ENCODE measurements around the gene NYAP1. TPM values are rescaled to one million over a fixed set of nuclear protein-coding genes. Genes with fewer than 3 reads are reported as not detected.

Gene NYAP1
- total RNA-seq, 1 donor: under 0.01 TPM

GRCh38 chr7:100481466-100481865 is 2.3 kb upstream of the NYAP1 start:
- Histone ChIP-seq H3K9me3 (ENCODE audit: low read depth, low read length) (no peaks in the 10 kb centered on the region), H3K4me1 (ENCODE audit: insufficient read depth, low read length) (peaks cover 14% of the 10 kb centered on the region), H3K4me3 (ENCODE audit: insufficient read depth, low read length) (no peak overlapping the region), H3K27ac (ENCODE audit: low read depth, low read length) (no peak overlapping the region), H3K79me2 (ENCODE audit: insufficient read depth, low read length) (peaks cover 25% of the 10 kb centered on the region), H3K27me3 (ENCODE audit: insufficient read depth, low read length) (no peaks in the 10 kb centered on the region), H3K36me3 (ENCODE audit: insufficient read depth, low read length) (peaks cover 3% of the 10 kb centered on the region), H3K4me2 (ENCODE audit: insufficient read depth, low read length) (no peak overlapping the region), H2AFZ (ENCODE audit: low read length) (no peak overlapping the region), H4K20me1 (ENCODE audit: insufficient read depth, low read length) (peaks cover 13% of the 10 kb centered on the region)
- TF ChIP-seq CTCF (IDR thresholded peaks at IDR 0.05; ENCODE audit: extremely low read depth, low read depth, low read length): no peak
- DNase-seq (ENCODE audit: insufficient read length, low spot score, missing footprints): no peak

GRCh38 chr7:100482728-100483089 is 1.0 kb upstream of the NYAP1 start:
- Histone ChIP-seq H4K20me1 (ENCODE audit: insufficient read depth, low read length) (peaks cover 2% of the 10 kb centered on the region), H3K27me3 (ENCODE audit: insufficient read depth, low read length) (no peaks in the 10 kb centered on the region), H2AFZ (ENCODE audit: low read length) (peak overlapping the region; percentile 81), H3K9me3 (ENCODE audit: low read depth, low read length) (no peaks in the 10 kb centered on the region), H3K36me3 (ENCODE audit: insufficient read depth, low read length) (no peaks in the 10 kb centered on the region), H3K4me3 (ENCODE audit: insufficient read depth, low read length) (peak overlapping the region; percentile 74), H3K4me1 (ENCODE audit: insufficient read depth, low read length) (peaks cover 7% of the 10 kb centered on the region), H3K27ac (ENCODE audit: low read depth, low read length) (no peak overlapping the region), H3K79me2 (ENCODE audit: insufficient read depth, low read length) (peaks cover 13% of the 10 kb centered on the region), H3K4me2 (ENCODE audit: insufficient read depth, low read length) (peak overlapping the region; percentile 86)
- no peak for TF ChIP-seq CTCF (IDR thresholded peaks at IDR 0.05; ENCODE audit: extremely low read depth, low read depth, low read length)
- no peak for DNase-seq (ENCODE audit: insufficient read length, low spot score, missing footprints)

- Histone ChIP-seq H3K79me2 (ENCODE audit: insufficient read depth, low read length) (peaks cover 8% of the 10 kb centered on the region), H4K20me1 (ENCODE audit: insufficient read depth, low read length) (peaks cover 2% of the 10 kb centered on the region), H2AFZ (ENCODE audit: low read length) (peak overlapping the region; percentile 81), H3K9me3 (ENCODE audit: low read depth, low read length) (no peaks in the 10 kb centered on the region), H3K4me3 (ENCODE audit: insufficient read depth, low read length) (peak overlapping the region; percentile 74), H3K4me2 (ENCODE audit: insufficient read depth, low read length) (peak overlapping the region; percentile 86), H3K4me1 (ENCODE audit: insufficient read depth, low read length) (peaks cover 7% of the 10 kb centered on the region), H3K36me3 (ENCODE audit: insufficient read depth, low read length) (no peaks in the 10 kb centered on the region), H3K27ac (ENCODE audit: low read depth, low read length) (no peak overlapping the region), H3K27me3 (ENCODE audit: insufficient read depth, low read length) (no peaks in the 10 kb centered on the region)
- peak; percentile 98 for DNase-seq (ENCODE audit: insufficient read length, low spot score, missing footprints)
- TF ChIP-seq CTCF (IDR thresholded peaks at IDR 0.05; ENCODE audit: extremely low read depth, low read depth, low read length): peak; percentile 53
These were observed 521 bp upstream of the NYAP1 start for GRCh38 chr7:100483090-100483721.

- Histone ChIP-seq H3K4me3 (ENCODE audit: insufficient read depth, low read length) (no peak overlapping the region), H2AFZ (ENCODE audit: low read length) (no peak overlapping the region), H3K4me2 (ENCODE audit: insufficient read depth, low read length) (no peak overlapping the region), H3K36me3 (ENCODE audit: insufficient read depth, low read length) (no peaks in the 10 kb centered on the region), H3K27ac (ENCODE audit: low read depth, low read length) (no peak overlapping the region), H3K79me2 (ENCODE audit: insufficient read depth, low read length) (no peaks in the 10 kb centered on the region), H3K4me1 (ENCODE audit: insufficient read depth, low read length) (peaks cover 4% of the 10 kb centered on the region), H4K20me1 (ENCODE audit: insufficient read depth, low read length) (no peaks in the 10 kb centered on the region), H3K27me3 (ENCODE audit: insufficient read depth, low read length) (no peaks in the 10 kb centered on the region), H3K9me3 (ENCODE audit: low read depth, low read length) (no peaks in the 10 kb centered on the region)
- no peak for DNase-seq (ENCODE audit: insufficient read length, low spot score, missing footprints)
- no peak for TF ChIP-seq CTCF (IDR thresholded peaks at IDR 0.05; ENCODE audit: extremely low read depth, low read depth, low read length)
These were observed 932 bp downstream of the NYAP1 start for GRCh38 chr7:100484673-100485045.
